ENCODE measurements around the gene OXT. TPM values are rescaled to one million over a fixed set of nuclear protein-coding genes. Genes with fewer than 3 reads are reported as not detected.

The OXT gene
- total and polyA plus RNA-seq, 12 donors = 0.35 to 1.3 (median 0.58) TPM; not detected in 8

DNA sequence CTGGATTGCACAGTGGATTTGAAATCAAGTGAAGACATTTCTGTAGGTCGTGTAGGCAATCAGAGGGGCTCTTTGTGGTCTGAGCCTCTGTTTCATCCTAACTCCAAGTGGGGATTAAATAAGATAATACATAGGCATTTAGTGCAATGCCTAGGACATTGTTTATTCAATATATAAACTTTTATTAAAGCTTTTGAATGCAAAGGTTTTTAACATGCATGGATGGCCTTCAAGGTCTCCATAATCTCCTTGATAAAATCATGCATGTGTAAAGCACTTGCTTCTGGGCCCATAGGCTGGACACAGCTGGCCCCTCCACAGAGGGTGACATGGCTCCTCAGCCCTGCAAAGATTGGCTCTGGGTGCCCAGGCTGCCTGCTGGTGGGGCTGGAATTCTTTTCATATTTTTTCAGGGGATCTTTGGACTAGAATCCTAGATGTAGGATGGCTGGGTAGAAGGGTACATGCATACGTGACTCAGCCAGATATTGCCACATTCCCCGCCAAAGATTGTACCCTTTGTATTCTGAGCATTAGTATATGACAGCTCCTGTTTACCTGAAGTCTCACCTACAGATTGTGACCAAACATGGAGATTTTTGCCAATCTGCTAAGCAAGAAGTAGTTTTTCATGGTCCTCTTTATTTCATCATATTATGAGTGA is 32.1 kb downstream of the OXT start:
- no peak overlapping the region for H3K27ac ChIP-seq
- peaks cover 0 to 24% (median 0%) of the 10 kb centered on the region in 9 donors for H3K36me3 ChIP-seq
- H3K4me1 ChIP-seq = peaks cover 0 to 23% (median 0%) of the 10 kb centered on the region in 9 donors
- H3K4me3 ChIP-seq = no peak overlapping the region
- intact Hi-C loops (cut with DNase I) = no loop called here
- TF ChIP-seq, protein P1, sequence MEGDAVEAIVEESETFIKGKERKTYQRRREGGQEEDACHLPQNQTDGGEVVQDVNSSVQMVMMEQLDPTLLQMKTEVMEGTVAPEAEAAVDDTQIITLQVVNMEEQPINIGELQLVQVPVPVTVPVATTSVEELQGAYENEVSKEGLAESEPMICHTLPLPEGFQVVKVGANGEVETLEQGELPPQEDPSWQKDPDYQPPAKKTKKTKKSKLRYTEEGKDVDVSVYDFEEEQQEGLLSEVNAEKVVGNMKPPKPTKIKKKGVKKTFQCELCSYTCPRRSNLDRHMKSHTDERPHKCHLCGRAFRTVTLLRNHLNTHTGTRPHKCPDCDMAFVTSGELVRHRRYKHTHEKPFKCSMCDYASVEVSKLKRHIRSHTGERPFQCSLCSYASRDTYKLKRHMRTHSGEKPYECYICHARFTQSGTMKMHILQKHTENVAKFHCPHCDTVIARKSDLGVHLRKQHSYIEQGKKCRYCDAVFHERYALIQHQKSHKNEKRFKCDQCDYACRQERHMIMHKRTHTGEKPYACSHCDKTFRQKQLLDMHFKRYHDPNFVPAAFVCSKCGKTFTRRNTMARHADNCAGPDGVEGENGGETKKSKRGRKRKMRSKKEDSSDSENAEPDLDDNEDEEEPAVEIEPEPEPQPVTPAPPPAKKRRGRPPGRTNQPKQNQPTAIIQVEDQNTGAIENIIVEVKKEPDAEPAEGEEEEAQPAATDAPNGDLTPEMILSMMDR (IDR thresholded peaks at IDR 0.05) = no peak
- ATAC-seq = no peak
- no peak for DNase-seq
- 61 to 62% methylated on average over 3 of the region's 3 CpGs for WGBS, 2 donors
- no peaks in the 10 kb centered on the region for H3K27me3 ChIP-seq
- H3K9me3 ChIP-seq = no peaks in the 10 kb centered on the region

- Histone ChIP-seq H3K27ac (no peak overlapping the region), H3K27me3 (no peaks in the 10 kb centered on the region), H3K4me1 (peaks cover 0 to 23% (median 0%) of the 10 kb centered on the region in 9 donors), H3K36me3 (peaks cover 0 to 44% (median 11%) of the 10 kb centered on the region in 9 donors), H3K9me3 (no peaks in the 10 kb centered on the region), H3K4me3 (no peak overlapping the region)
- intact Hi-C loops (cut with DNase I) = loop anchor here in 2 of 10 donors (5.0 kb wide), 1 partner anchor 48 kb away; no protein-coding TSS in a partner anchor
- TF ChIP-seq, protein P1 (IDR thresholded peaks at IDR 0.05) = no peak
- ATAC-seq = no peak
- WGBS, 2 donors = 93 to 95% methylated on average over 18 of the region's 18 CpGs
- no peak for DNase-seq
These were observed 34.1 kb downstream of the OXT start for GRCh38 chr20:3105256-3106137.

DNA sequence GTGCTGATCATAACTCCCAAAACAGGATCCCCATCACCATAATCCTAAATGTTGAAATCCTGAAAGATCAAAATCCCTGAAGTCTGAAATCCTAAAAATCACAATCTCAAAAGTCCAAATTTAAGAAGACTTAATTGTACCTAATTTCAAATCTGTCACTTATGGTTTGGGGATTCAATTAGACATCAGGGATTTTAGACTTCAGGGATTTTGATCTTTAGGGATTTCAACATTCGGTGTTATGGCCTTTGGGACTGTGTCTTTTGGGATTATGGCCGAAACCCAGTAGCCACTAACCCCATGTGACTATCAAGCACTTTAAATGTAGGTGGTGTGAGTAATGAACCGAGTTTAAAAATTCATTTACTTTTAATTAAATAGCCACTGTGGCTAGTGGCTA is 34.8 kb downstream of the OXT start:
- 92 to 95% methylated on average over 3 of the region's 3 CpGs for WGBS, 2 donors
- Histone ChIP-seq H3K9me3 (no peaks in the 10 kb centered on the region), H3K27ac (no peak overlapping the region), H3K36me3 (peaks cover 0 to 44% (median 11%) of the 10 kb centered on the region in 9 donors), H3K4me1 (peaks cover 0 to 23% (median 0%) of the 10 kb centered on the region in 9 donors), H3K4me3 (no peak overlapping the region), H3K27me3 (no peaks in the 10 kb centered on the region)
- DNase-seq = no peak
- intact Hi-C loops (cut with DNase I) = loop anchor here in 2 of 10 donors (5.0 kb wide), 1 partner anchor 49 kb away; no protein-coding TSS in a partner anchor
- TF ChIP-seq, protein P1 (IDR thresholded peaks at IDR 0.05) = no peak
- ATAC-seq = no peak

GRCh38 chr20:3106658-3107463 is 35.4 kb downstream of the OXT start:
- TF ChIP-seq, protein P1 (IDR thresholded peaks at IDR 0.05) = no peak
- intact Hi-C loops (cut with DNase I) = loop anchor here in 2 of 10 donors (5.0 kb wide), 1 partner anchor 50 kb away; no protein-coding TSS in a partner anchor
- Histone ChIP-seq H3K36me3 (peaks cover 0 to 44% (median 11%) of the 10 kb centered on the region in 9 donors), H3K27me3 (no peaks in the 10 kb centered on the region), H3K9me3 (no peaks in the 10 kb centered on the region), H3K27ac (no peak overlapping the region), H3K4me3 (no peak overlapping the region), H3K4me1 (peaks cover 0 to 19% (median 0%) of the 10 kb centered on the region in 9 donors)
- ATAC-seq = no peak
- no peak for DNase-seq
- WGBS, 2 donors = 80 to 87% methylated on average over 14 of the region's 14 CpGs

Measured in heart right ventricle (tissue), 16 donors.